Trophoblast cell (in vitro differentiated cells and primary cell): ENCODE measurements around the gene SBNO2.

Experiments
- DNase-seq, 2 donors: peaks; one replicate each; pipeline ENCODE4 v3.0.0-alpha.2; 2016
- H2AFZ ChIP-seq: 2 replicates; pipeline ENCODE4 v1.6.1; 2013; ENCODE audit warnings: low read length, moderate library complexity, mild to moderate bottlenecking; ENCODE audit not compliant: insufficient read depth, poor library complexity
- H2AK5ac ChIP-seq: 2 replicates; pipeline ENCODE4 v1.6.1; 2013; ENCODE audit warnings: mild to moderate bottlenecking, low read length
- H2BK120ac ChIP-seq: 2 replicates; pipeline ENCODE4 v1.6.1; 2013; ENCODE audit warnings: low read length, mild to moderate bottlenecking, moderate library complexity; ENCODE audit not compliant: insufficient read depth, poor library complexity
- H2BK12ac ChIP-seq: 2 replicates; pipeline ENCODE4 v1.6.1; 2013; ENCODE audit warnings: mild to moderate bottlenecking, low read length, moderate library complexity
- H2BK5ac ChIP-seq: 2 replicates; pipeline ENCODE4 v1.6.1; 2013; ENCODE audit warnings: low read length, low read depth, moderate library complexity, mild to moderate bottlenecking; ENCODE audit not compliant: poor library complexity
- H3K14ac ChIP-seq: 2 replicates; pipeline ENCODE4 v1.6.1; 2013; ENCODE audit warnings: mild to moderate bottlenecking, low read length
- H3K18ac ChIP-seq: 2 replicates; pipeline ENCODE4 v1.6.1; 2013; ENCODE audit warnings: mild to moderate bottlenecking, low read length
- H3K23ac ChIP-seq: 2 replicates; pipeline ENCODE4 v1.6.1; 2013; ENCODE audit warnings: low read length
- H3K27ac ChIP-seq: 2 replicates; pipeline ENCODE4 v1.5.1; 2013; ENCODE audit warnings: low read depth, mild to moderate bottlenecking, inconsistent platforms, low read length, moderate library complexity
- H3K27me3 ChIP-seq: 2 replicates; pipeline ENCODE4 v1.6.1; 2013; ENCODE audit warnings: inconsistent platforms, mild to moderate bottlenecking, low read length, moderate library complexity; ENCODE audit not compliant: insufficient read depth
- H3K36me3 ChIP-seq, 2 experiments: 1 replicate in 1 of 2; 2 replicates in 1 of 2; pipeline ENCODE4 v1.6.1; 2013; ENCODE audit warnings: low read length in 2 of 2, mild to moderate bottlenecking in 2 of 2, moderate library complexity in 1 of 2; ENCODE audit not compliant: insufficient read depth in 2 of 2, control insufficient read depth in 1 of 2
- H3K4ac ChIP-seq: 2 replicates; pipeline ENCODE4 v1.6.1; 2013; ENCODE audit warnings: low read depth, mild to moderate bottlenecking, low read length, moderate library complexity
- H3K4me1 ChIP-seq, 2 experiments: 1 replicate in 1 of 2; 2 replicates in 1 of 2; pipeline ENCODE4 v1.6.1; 2013; ENCODE audit warnings: low read length in 2 of 2, mild to moderate bottlenecking in 2 of 2, moderate library complexity in 1 of 2; ENCODE audit not compliant: insufficient read depth in 2 of 2, control insufficient read depth in 1 of 2
- H3K4me2 ChIP-seq: 2 replicates; pipeline ENCODE4 v1.6.1; 2013; ENCODE audit warnings: inconsistent platforms, mild to moderate bottlenecking, low read length, moderate library complexity
- H3K4me3 ChIP-seq: 2 replicates; pipeline ENCODE4 v1.5.1; 2013; ENCODE audit warnings: mild to moderate bottlenecking, low read depth, low read length, inconsistent platforms
- H3K79me1 ChIP-seq: one replicate; pipeline ENCODE4 v1.6.1; 2013; ENCODE audit warnings: low read length
- H3K79me2 ChIP-seq: 2 replicates; pipeline ENCODE4 v1.6.1; 2013; ENCODE audit warnings: low read length, mild to moderate bottlenecking; ENCODE audit not compliant: control insufficient read depth, insufficient read depth, poor library complexity
- H3K9ac ChIP-seq: 2 replicates; pipeline ENCODE4 v1.6.1; 2013; ENCODE audit warnings: mild to moderate bottlenecking, low read length
- H3K9me3 ChIP-seq: 2 replicates; pipeline ENCODE4 v1.6.1; 2013; ENCODE audit warnings: low read depth, mild to moderate bottlenecking, control low read depth, inconsistent platforms, low read length; ENCODE audit not compliant: insufficient read depth
- H4K12ac ChIP-seq: 2 replicates; pipeline ENCODE4 v1.6.1; 2013; ENCODE audit warnings: low read depth, mild to moderate bottlenecking, low read length, moderate library complexity
- H4K8ac ChIP-seq: 2 replicates; pipeline ENCODE4 v1.6.1; 2013; ENCODE audit warnings: low read depth, mild to moderate bottlenecking, low read length, moderate library complexity
- H4K91ac ChIP-seq: one replicate; pipeline ENCODE4 v1.6.1; 2013; ENCODE audit warnings: low read depth, mild to moderate bottlenecking, low read length, moderate library complexity
- WGBS: extraction: QIAGEN DNeasy Blood & Tissue Kit; methylation state at CpG from one replicate; pipeline ENCODE4 v1.1.7; 2013; ENCODE audit warnings: missing lambda C conversion rate; ENCODE audit not compliant: insufficient read length, insufficient coverage; ENCODE audit errors: extremely low coverage; 5-methylcytosine and 5-hydroxymethylcytosine counted together

The SBNO2 gene

DNA sequence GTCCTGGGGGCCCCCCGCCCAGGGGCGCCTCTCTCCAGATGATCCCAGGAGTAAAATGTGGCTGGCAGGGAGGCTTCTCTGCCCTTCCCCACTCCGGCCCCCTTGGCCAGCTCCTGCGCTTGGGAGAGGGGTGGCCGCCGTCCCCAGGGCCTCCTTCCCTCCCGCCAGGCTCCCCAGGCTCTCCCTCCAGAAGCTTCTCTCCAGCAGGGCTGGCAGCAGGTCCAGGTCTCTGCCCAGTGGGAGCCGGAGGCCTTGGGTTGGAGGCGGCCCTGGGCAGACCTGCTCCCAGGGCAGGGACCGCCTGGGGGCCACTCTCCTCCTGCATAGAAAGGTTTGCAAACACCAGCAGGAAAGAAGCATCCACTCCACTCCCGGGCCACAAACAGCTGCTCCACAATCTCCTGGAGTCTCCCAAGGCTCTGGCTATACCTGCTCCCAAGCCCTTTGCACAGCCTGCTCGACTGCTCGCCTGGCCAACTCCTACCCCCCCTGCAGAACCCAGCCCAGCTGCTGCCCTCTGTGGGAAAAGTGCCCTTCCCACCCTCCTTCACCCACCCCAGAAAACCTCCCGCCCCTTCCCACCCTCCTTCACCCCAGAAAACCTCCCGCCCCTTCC lies 26.0 kb downstream of the SBNO2 start:
- H3K36me3 ChIP-seq: peaks cover 62 to 71% of the 10 kb centered on the region in 2 experiments
- no peak overlapping the region for H4K8ac ChIP-seq
- H3K79me1 ChIP-seq: no peaks in the 10 kb centered on the region
- H3K27ac ChIP-seq: no peak overlapping the region
- no CpG with 5 or more reads among the region's 15 CpGs for WGBS
- no peak overlapping the region for H3K4me2 ChIP-seq
- H3K4me1 ChIP-seq: no peaks in the 10 kb centered on the region
- no peak overlapping the region for H3K4ac ChIP-seq
- H2BK5ac ChIP-seq: no peak overlapping the region
- no peak overlapping the region for H3K23ac ChIP-seq
- H3K9me3 ChIP-seq: peaks cover 7% of the 10 kb centered on the region
- H3K9ac ChIP-seq: no peak overlapping the region
- H2AK5ac ChIP-seq: no peak overlapping the region
- H2BK12ac ChIP-seq: no peak overlapping the region
- H3K18ac ChIP-seq: no peak overlapping the region
- no peaks in the 10 kb centered on the region for H3K79me2 ChIP-seq
- no peak for DNase-seq
- no peak overlapping the region for H4K12ac ChIP-seq
- no peaks in the 10 kb centered on the region for H3K27me3 ChIP-seq
- H4K91ac ChIP-seq: no peak overlapping the region
- H2BK120ac ChIP-seq: no peak overlapping the region
- H3K4me3 ChIP-seq: no peak overlapping the region
- H3K14ac ChIP-seq: no peak overlapping the region
- no peak overlapping the region for H2AFZ ChIP-seq

GRCh38 chr19:1146858-1147780 lies 26.9 kb downstream of the SBNO2 start:
- no peak for DNase-seq
- Histone ChIP-seq H2AK5ac (no peak overlapping the region), H4K12ac (no peak overlapping the region), H2BK120ac (no peak overlapping the region), H4K8ac (no peak overlapping the region), H3K18ac (no peak overlapping the region), H3K23ac (no peak overlapping the region), H3K4me2 (no peak overlapping the region), H3K9me3 (peaks cover 10% of the 10 kb centered on the region), H2BK12ac (no peak overlapping the region), H3K14ac (no peak overlapping the region), H4K91ac (no peak overlapping the region), H3K9ac (no peak overlapping the region), H3K4me1 (no peaks in the 10 kb centered on the region), H2AFZ (no peak overlapping the region), H3K4ac (no peak overlapping the region), H3K27ac (no peak overlapping the region), H3K36me3 (peaks cover 57 to 67% of the 10 kb centered on the region in 2 experiments), H3K79me2 (no peaks in the 10 kb centered on the region), H2BK5ac (no peak overlapping the region), H3K4me3 (no peak overlapping the region), H3K27me3 (no peaks in the 10 kb centered on the region), H3K79me1 (no peaks in the 10 kb centered on the region)
- WGBS: no CpG with 5 or more reads among the region's 38 CpGs

DNA sequence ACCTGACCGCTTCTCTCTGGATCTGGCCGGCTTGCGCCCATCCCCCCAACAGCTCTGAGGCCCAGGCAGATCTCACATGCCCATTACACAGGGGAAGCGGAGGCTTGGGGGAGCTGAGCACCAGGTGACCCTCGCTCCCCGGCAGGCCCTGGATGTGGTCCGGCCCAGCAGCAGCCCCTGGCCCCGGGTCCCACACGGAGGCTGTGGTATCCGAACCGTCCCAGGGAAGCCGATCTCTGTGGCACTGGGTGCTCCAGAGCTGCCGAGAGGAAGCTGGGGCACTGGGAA lies 27.7 kb downstream of the SBNO2 start:
- H4K91ac ChIP-seq: no peak overlapping the region
- H3K4me3 ChIP-seq: no peak overlapping the region
- no peaks in the 10 kb centered on the region for H3K4me1 ChIP-seq
- H3K36me3 ChIP-seq: peaks cover 51 to 59% of the 10 kb centered on the region in 2 experiments
- H2BK12ac ChIP-seq: no peak overlapping the region
- no peak overlapping the region for H3K18ac ChIP-seq
- no peak overlapping the region for H3K27ac ChIP-seq
- H2AK5ac ChIP-seq: no peak overlapping the region
- H2BK5ac ChIP-seq: no peak overlapping the region
- no peak overlapping the region for H2AFZ ChIP-seq
- DNase-seq: no peak
- H3K9ac ChIP-seq: no peak overlapping the region
- no peak overlapping the region for H2BK120ac ChIP-seq
- no peak overlapping the region for H3K14ac ChIP-seq
- no peaks in the 10 kb centered on the region for H3K79me1 ChIP-seq
- H4K12ac ChIP-seq: no peak overlapping the region
- no CpG with 5 or more reads among the region's 13 CpGs for WGBS
- no peak overlapping the region for H3K4ac ChIP-seq
- H3K4me2 ChIP-seq: no peak overlapping the region
- no peak overlapping the region for H4K8ac ChIP-seq
- H3K9me3 ChIP-seq: peaks cover 13% of the 10 kb centered on the region
- H3K79me2 ChIP-seq: no peaks in the 10 kb centered on the region
- no peaks in the 10 kb centered on the region for H3K27me3 ChIP-seq
- no peak overlapping the region for H3K23ac ChIP-seq

DNA sequence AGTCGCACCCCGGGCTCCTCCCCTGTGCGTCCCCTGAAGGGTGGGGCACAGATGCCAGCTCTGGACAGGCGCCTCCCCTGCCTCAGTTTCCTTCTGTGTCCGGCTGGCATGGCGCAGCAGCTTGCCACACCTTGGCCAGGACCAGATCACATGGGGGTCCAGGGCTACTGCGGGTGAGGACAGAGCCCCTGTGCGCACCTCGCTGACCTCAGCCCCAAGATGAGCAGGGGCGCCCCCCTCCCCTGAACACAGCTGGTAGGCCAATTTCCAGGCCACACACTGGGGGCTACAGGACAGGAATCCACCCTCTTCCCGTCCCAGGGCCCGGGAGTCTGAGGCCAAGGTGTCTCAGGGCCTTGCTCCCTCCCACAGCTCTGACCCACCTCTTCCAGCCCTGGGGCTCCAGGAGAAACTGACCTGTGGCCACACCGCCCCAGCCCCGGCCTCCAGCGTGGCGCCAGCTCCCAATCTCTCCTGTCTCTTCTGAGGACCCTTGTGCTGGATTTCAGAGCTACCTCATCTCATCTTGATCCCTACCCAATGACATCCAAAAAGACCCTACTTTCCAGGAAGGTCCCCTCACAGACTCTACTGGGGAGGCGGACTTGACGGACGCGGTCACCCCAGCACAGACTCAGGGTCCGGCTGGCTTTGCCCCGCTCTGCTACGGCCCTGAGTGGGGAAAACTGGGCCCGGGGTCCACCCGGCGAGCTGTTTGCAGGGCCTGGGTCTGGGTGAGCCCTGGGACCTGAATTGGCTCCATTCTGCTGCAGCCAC lies 28.2 kb downstream of the SBNO2 start:
- no peak overlapping the region for H2AFZ ChIP-seq
- H2BK5ac ChIP-seq: no peak overlapping the region
- peaks cover 13% of the 10 kb centered on the region for H3K9me3 ChIP-seq
- H3K79me2 ChIP-seq: no peaks in the 10 kb centered on the region
- no peak overlapping the region for H3K4me3 ChIP-seq
- H3K4me1 ChIP-seq: no peaks in the 10 kb centered on the region
- no peak overlapping the region for H3K4ac ChIP-seq
- H2BK120ac ChIP-seq: no peak overlapping the region
- no peak overlapping the region for H3K27ac ChIP-seq
- H3K27me3 ChIP-seq: no peaks in the 10 kb centered on the region
- H3K36me3 ChIP-seq: peaks cover 49 to 55% of the 10 kb centered on the region in 2 experiments
- no CpG with 5 or more reads among the region's 26 CpGs for WGBS
- H4K8ac ChIP-seq: no peak overlapping the region
- H3K23ac ChIP-seq: no peak overlapping the region
- no peak overlapping the region for H2BK12ac ChIP-seq
- H2AK5ac ChIP-seq: no peak overlapping the region
- no peak overlapping the region for H3K4me2 ChIP-seq
- DNase-seq: no peak
- no peak overlapping the region for H4K91ac ChIP-seq
- H3K9ac ChIP-seq: no peak overlapping the region
- no peak overlapping the region for H3K14ac ChIP-seq
- no peaks in the 10 kb centered on the region for H3K79me1 ChIP-seq
- H4K12ac ChIP-seq: no peak overlapping the region
- no peak overlapping the region for H3K18ac ChIP-seq
